Keratinocyte (primary cell): ENCODE data around the gene SEC14L3.

ENCODE experiments used
- EZH2 ChIP-seq: IDR thresholded peaks from one replicate; pipeline ENCODE4 v1.6.1; 2012; ENCODE audit warnings: inconsistent platforms, mild to moderate bottlenecking, low read length, moderate library complexity
- TF ChIP-seq, protein P1 (sequence below), 3 experiments: IDR thresholded peaks in 1 of 3; conservative IDR thresholded peaks in 1 of 3; optimal IDR thresholded peaks in 1 of 3; 2 replicates in 2 of 3; 3 replicates in 1 of 3; pipeline versions ENCODE3 to v1.5.1; 2011; ENCODE audit warnings: low read length in 3 of 3, mild to moderate bottlenecking in 3 of 3, moderate library complexity in 2 of 3, control low read depth in 1 of 3, inconsistent platforms in 1 of 3; ENCODE audit not compliant: insufficient read depth in 2 of 3; ENCODE audit errors: extremely low read depth in 1 of 3

DNA sequence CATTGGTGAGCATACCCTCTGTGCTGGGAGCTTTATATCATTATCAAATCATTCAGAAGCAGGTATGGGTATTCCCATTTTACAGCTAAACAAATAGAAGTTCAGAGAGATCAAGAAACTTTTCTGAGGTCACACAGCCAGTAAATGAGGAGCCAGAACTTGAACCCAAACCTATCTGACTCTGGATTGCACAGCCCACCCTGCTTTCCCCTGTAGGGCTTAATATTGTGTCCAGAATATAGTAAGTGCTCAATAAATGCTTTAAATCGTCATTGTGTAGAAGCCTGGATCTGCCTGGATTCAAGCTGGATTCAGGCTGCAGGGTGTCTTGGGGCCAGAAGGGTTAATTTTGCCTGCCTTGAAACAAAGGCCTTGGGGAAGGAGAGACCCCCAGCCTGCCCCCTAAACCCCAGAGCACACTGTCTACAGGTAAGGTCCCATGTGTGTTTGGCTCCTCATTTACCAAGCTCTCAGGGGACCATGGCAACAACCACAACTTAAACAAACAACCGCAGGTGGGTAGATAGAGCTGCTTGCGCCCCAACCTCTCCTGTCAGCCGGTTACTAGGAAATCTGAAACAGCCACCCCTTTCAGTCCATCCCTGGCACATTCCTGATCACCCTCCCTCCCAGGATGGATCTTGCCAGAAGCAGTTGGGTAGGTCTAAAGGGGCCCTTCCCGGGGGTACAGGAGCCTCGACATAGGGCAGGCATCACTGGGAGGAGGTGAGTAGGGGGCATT lies 3.0 kb upstream of the SEC14L3 start:
- TF ChIP-seq, protein P1, sequence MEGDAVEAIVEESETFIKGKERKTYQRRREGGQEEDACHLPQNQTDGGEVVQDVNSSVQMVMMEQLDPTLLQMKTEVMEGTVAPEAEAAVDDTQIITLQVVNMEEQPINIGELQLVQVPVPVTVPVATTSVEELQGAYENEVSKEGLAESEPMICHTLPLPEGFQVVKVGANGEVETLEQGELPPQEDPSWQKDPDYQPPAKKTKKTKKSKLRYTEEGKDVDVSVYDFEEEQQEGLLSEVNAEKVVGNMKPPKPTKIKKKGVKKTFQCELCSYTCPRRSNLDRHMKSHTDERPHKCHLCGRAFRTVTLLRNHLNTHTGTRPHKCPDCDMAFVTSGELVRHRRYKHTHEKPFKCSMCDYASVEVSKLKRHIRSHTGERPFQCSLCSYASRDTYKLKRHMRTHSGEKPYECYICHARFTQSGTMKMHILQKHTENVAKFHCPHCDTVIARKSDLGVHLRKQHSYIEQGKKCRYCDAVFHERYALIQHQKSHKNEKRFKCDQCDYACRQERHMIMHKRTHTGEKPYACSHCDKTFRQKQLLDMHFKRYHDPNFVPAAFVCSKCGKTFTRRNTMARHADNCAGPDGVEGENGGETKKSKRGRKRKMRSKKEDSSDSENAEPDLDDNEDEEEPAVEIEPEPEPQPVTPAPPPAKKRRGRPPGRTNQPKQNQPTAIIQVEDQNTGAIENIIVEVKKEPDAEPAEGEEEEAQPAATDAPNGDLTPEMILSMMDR (optimal IDR thresholded peaks at IDR 0.05 in 1 of 3, IDR thresholded peaks at IDR 0.05 in 1 of 3, conservative IDR thresholded peaks at IDR 0.05 in 1 of 3; ENCODE audit: extremely low read depth in 1 of 3, insufficient read depth in 2 of 3, low read length in 3 of 3): no peak
- TF ChIP-seq EZH2: no peak
